ENCODE measurements around the gene COL7A1. TPM values are rescaled to one million over a fixed set of nuclear protein-coding genes. Genes with fewer than 3 reads are reported as not detected.

The COL7A1 gene
- total RNA-seq, 5 donors from 2014 or later (not counting 1 experiment from before 2014, with no cell fraction given) = 0.33 to 2.3 (median 1.3) TPM

DNA sequence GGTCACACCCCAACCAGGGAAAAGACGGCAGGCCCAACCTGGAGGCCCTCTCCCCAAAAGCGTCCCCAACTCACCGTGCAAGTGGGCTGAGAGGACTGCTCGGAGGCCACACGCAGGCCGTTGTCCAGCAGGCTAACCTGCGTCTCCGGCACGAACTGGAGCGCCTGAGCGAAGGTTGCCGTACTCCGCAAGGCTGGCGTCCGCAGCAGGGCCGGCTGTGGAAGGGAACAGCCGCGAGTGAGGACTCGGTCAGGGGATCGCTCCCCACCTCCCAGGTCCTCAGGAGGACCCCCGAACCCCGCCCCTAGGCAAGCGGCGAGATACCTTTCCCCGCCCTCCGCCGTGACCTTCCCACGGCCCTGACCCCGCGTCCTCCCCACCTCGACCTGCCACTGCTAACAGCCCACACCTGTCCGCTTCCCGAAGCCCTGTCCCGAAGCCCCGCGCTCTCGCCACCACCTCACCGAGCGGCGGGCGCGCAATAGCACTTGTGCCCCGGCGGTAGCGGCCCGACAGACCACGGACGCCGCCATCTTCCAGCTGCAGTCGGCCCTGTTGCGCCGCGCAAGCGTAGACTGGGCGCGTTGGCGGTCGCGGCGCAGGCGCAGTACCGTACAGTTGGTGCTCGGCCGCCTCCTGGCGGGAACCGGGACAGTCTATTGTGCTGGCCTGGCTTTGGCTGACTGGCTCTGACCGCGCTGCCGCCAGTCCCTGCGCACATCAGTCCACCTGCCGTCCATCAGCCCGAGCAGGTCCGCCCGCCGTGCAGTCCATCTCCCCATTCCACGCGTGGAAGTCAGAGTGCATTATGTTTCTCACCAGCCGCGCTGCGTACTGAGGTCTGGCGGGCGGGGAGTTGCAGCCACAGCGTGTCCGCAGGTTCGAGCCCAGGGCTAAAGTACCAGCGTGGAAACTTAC lies 14.2 kb upstream of the COL7A1 start, which contains the start of gene UQCRC1:
TSS of gene UQCRC1 (minus strand) at position 559 of the 918 bp plus-strand sequence. CDS start at position 533, 26 bp downstream.
- CTCF ChIA-PET = interaction anchor here in 1 of 2 donors (1.0 kb wide), 1 partner anchor 209 kb away, joined by 3 read pairs; no protein-coding TSS in a partner anchor
- Histone ChIP-seq H3K9me3 (no peaks in the 10 kb centered on the region), H3K27me3 (replicated peaks in 1 of 2; ENCODE audit: control insufficient read depth in 2 of 2, extremely low read depth in 1 of 2, insufficient read depth in 2 of 2, low read length in 1 of 2) (no peaks in the 10 kb centered on the region), H3K4me3 (ENCODE audit: control insufficient read depth in 1 of 2, extremely low read depth in 1 of 2, low read length in 1 of 2) (peak within 1 kb of the TSS; percentile 95 to 97), H3K36me3 (ENCODE audit: control insufficient read depth in 2 of 2, extremely low read depth in 1 of 2, insufficient read depth in 1 of 2, low read length in 1 of 2) (peaks cover 3 to 17% of the 10 kb centered on the region in 2 donors), H3K27ac (ENCODE audit: low read length) (peak within 1 kb of the TSS; percentile 76), H3K4me1 (ENCODE audit: control insufficient read depth in 1 of 2, extremely low read depth in 1 of 2, insufficient read depth in 2 of 2, low read length in 2 of 2) (peaks cover 5 to 14% of the 10 kb centered on the region in 2 experiments)
- peaks cover 7% of the 10 kb centered on the region for H3K36me3 Mint-ChIP-seq
- peaks cover 13 to 19% (median 17%) of the 10 kb centered on the region in 3 donors for H3K4me1 Mint-ChIP-seq
- H3K9me3 Mint-ChIP-seq = no peaks in the 10 kb centered on the region
- peak within 1 kb of the TSS; percentile 95 to 96 for H3K27ac Mint-ChIP-seq
- under 1% methylated on average over 78 of the region's 86 CpGs for WGBS (ENCODE audit: insufficient coverage)
- POLR2A ChIA-PET = no interaction called here
- H3K27me3 Mint-ChIP-seq = no peaks in the 10 kb centered on the region
- H3K4me3 Mint-ChIP-seq = peak within 1 kb of the TSS; percentile 98 to 99 (median 98)
- ATAC-seq (replicated peaks in 1 of 4) (peak; percentile 99 to 100 (median 99)), DNase-seq (peak; percentile 82 to 96 (median 89))

DNA sequence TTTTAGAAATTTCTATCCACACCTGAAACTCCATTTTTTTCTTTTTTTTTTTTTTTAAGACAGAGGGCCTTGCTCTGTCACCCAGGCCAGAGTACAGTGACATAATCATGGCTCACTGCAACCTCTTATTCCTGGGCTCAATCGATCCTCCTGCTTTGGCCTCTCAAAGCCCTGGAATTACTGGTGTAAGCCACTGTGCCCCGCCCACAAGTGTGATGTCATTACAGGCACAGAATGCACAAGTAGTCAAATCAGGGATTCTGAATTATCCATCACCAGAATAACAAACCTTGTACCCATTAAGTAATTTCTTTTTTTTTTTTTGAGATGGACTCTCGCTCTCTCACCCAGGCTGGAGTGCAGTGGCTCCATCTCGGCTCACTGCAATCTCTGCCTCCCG lies 12.4 kb upstream of the COL7A1 start:
- Mint-ChIP-seq H3K27me3 (no peaks in the 10 kb centered on the region), H3K4me1 (peaks cover 13 to 19% (median 17%) of the 10 kb centered on the region in 3 donors), H3K36me3 (peaks cover 16% of the 10 kb centered on the region), H3K27ac (no peak overlapping the region), H3K4me3 (peak overlapping the region; percentile 9 to 99 (median 98)), H3K9me3 (no peaks in the 10 kb centered on the region)
- WGBS (ENCODE audit: insufficient coverage) = 94% methylated on average over 2 of the region's 5 CpGs
- no peaks in the 10 kb centered on the region for H3K9me3 ChIP-seq
- H3K36me3 ChIP-seq (ENCODE audit: control insufficient read depth in 2 of 2, extremely low read depth in 1 of 2, insufficient read depth in 1 of 2, low read length in 1 of 2) = peaks cover 15 to 36% of the 10 kb centered on the region in 2 donors
- POLR2A ChIA-PET = no interaction called here
- CTCF ChIA-PET = no interaction called here
- H3K4me3 ChIP-seq (ENCODE audit: control insufficient read depth in 1 of 2, extremely low read depth in 1 of 2, low read length in 1 of 2) = no peak overlapping the region
- no peak overlapping the region for H3K27ac ChIP-seq (ENCODE audit: low read length)
- no peak for ATAC-seq (replicated peaks in 1 of 4)
- no peaks in the 10 kb centered on the region for H3K27me3 ChIP-seq (replicated peaks in 1 of 2; ENCODE audit: control insufficient read depth in 2 of 2, extremely low read depth in 1 of 2, insufficient read depth in 2 of 2, low read length in 1 of 2)
- H3K4me1 ChIP-seq (ENCODE audit: control insufficient read depth in 1 of 2, extremely low read depth in 1 of 2, insufficient read depth in 2 of 2, low read length in 2 of 2) = peaks cover 5 to 14% of the 10 kb centered on the region in 2 experiments
- no peak for DNase-seq

DNA sequence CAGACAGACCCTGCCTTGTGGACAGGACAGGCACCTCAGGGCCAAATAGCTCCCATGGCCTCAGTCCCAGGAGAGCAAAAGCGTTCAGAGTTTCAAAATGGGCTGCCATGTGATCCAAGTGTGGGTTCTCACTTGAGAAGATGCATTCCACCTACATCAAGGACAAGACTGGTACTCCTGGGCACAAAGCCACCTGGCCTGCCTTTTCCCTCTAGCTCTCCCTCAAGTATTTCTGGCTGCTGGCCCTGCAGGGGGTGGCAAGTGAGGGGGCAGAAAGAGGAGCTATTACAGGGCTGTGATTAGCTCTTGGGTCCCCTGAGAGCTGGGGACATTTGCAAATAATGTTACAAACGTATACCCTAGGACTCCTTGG lies 6.5 kb upstream of the COL7A1 start:
- Histone ChIP-seq H3K27ac (ENCODE audit: low read length) (no peak overlapping the region), H3K36me3 (ENCODE audit: control insufficient read depth in 2 of 2, extremely low read depth in 1 of 2, insufficient read depth in 1 of 2, low read length in 1 of 2) (peaks cover 33 to 82% of the 10 kb centered on the region in 2 donors), H3K4me3 (ENCODE audit: control insufficient read depth in 1 of 2, extremely low read depth in 1 of 2, low read length in 1 of 2) (no peak overlapping the region), H3K9me3 (no peaks in the 10 kb centered on the region), H3K27me3 (replicated peaks in 1 of 2; ENCODE audit: control insufficient read depth in 2 of 2, extremely low read depth in 1 of 2, insufficient read depth in 2 of 2, low read length in 1 of 2) (no peaks in the 10 kb centered on the region), H3K4me1 (ENCODE audit: control insufficient read depth in 1 of 2, extremely low read depth in 1 of 2, insufficient read depth in 2 of 2, low read length in 2 of 2) (no peaks in the 10 kb centered on the region)
- H3K36me3 Mint-ChIP-seq = peaks cover 38% of the 10 kb centered on the region
- peaks cover 0 to 2% (median under 1%) of the 10 kb centered on the region in 3 donors for H3K4me1 Mint-ChIP-seq
- POLR2A ChIA-PET = interaction anchor here in 1 of 2 donors (0.6 kb wide), 1 partner anchor 429 kb away, joined by 6 read pairs; no protein-coding TSS in a partner anchor
- H3K4me3 Mint-ChIP-seq = no peak overlapping the region
- WGBS (ENCODE audit: insufficient coverage) = no CpG with 5 or more reads among the region's 2 CpGs
- no peak for ATAC-seq (replicated peaks in 1 of 4)
- no peak overlapping the region for H3K27ac Mint-ChIP-seq
- no peaks in the 10 kb centered on the region for H3K9me3 Mint-ChIP-seq
- H3K27me3 Mint-ChIP-seq = no peaks in the 10 kb centered on the region
- CTCF ChIA-PET = no interaction called here
- no peak for DNase-seq

DNA sequence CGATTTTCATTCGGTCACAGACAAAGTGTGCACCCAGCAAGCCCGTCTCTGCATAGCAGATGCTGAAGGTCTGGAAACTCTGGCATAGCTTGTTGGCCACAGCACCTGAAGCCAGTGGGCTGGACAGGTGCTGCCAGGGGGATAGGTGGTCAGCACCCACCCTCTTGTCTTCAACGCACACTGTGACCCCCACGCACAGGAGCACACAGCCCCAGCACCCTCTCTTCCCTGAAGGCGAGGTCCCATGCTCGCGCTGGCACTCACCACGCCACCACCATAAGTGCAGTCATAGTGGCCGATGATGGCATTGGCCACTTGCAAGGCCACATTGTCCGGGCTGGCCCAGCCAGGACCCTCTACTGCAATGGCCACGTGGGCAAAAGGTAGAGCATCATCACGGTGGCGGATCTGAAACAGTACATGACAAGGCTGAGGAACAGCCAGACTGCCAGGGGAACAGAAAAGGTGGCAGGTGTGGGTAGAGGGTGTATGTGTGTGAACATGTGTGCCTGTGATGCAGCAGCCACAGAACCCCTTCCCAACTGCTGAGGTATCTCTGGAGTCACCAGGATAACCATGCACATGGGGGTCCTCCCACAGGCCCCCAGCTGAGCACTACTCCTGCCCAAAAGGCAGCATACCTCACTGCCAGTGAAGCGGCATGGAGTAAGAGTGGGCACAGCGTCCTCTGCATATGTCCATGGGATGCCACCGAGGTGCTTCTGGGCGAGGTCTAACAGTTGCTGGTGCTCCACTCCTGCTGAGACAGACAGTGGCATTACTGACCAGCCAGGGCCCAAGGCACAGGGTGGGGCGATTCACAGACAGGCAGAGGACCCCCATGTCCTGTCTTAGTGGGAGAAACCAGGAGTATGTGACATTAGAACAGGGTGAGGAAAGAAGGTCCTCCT lies 5.8 kb upstream of the COL7A1 start:
- no peak for DNase-seq
- H3K4me1 ChIP-seq (ENCODE audit: control insufficient read depth in 1 of 2, extremely low read depth in 1 of 2, insufficient read depth in 2 of 2, low read length in 2 of 2) = no peaks in the 10 kb centered on the region
- H3K36me3 Mint-ChIP-seq = peaks cover 38% of the 10 kb centered on the region
- no peak overlapping the region for H3K27ac Mint-ChIP-seq
- H3K4me3 Mint-ChIP-seq = no peak overlapping the region
- peaks cover 4% of the 10 kb centered on the region in 2 donors for H3K27me3 Mint-ChIP-seq
- H3K9me3 Mint-ChIP-seq = no peaks in the 10 kb centered on the region
- no peak overlapping the region for H3K27ac ChIP-seq (ENCODE audit: low read length)
- H3K9me3 ChIP-seq = no peaks in the 10 kb centered on the region
- H3K36me3 ChIP-seq (ENCODE audit: control insufficient read depth in 2 of 2, extremely low read depth in 1 of 2, insufficient read depth in 1 of 2, low read length in 1 of 2) = peaks cover 33 to 81% of the 10 kb centered on the region in 2 donors
- WGBS (ENCODE audit: insufficient coverage) = 98% methylated on average over 16 of the region's 19 CpGs
- H3K27me3 ChIP-seq (replicated peaks in 1 of 2; ENCODE audit: control insufficient read depth in 2 of 2, extremely low read depth in 1 of 2, insufficient read depth in 2 of 2, low read length in 1 of 2) = peaks cover 0 to 4% of the 10 kb centered on the region in 2 experiments
- CTCF ChIA-PET = no interaction called here
- no peak for ATAC-seq (replicated peaks in 1 of 4)
- POLR2A ChIA-PET = interaction anchor here in 1 of 2 donors (0.6 kb wide), 1 partner anchor 430 kb away, joined by 6 read pairs; no protein-coding TSS in a partner anchor
- peaks cover 0 to 4% (median 0%) of the 10 kb centered on the region in 3 donors for H3K4me1 Mint-ChIP-seq
- H3K4me3 ChIP-seq (ENCODE audit: control insufficient read depth in 1 of 2, extremely low read depth in 1 of 2, low read length in 1 of 2) = no peak overlapping the region

DNA sequence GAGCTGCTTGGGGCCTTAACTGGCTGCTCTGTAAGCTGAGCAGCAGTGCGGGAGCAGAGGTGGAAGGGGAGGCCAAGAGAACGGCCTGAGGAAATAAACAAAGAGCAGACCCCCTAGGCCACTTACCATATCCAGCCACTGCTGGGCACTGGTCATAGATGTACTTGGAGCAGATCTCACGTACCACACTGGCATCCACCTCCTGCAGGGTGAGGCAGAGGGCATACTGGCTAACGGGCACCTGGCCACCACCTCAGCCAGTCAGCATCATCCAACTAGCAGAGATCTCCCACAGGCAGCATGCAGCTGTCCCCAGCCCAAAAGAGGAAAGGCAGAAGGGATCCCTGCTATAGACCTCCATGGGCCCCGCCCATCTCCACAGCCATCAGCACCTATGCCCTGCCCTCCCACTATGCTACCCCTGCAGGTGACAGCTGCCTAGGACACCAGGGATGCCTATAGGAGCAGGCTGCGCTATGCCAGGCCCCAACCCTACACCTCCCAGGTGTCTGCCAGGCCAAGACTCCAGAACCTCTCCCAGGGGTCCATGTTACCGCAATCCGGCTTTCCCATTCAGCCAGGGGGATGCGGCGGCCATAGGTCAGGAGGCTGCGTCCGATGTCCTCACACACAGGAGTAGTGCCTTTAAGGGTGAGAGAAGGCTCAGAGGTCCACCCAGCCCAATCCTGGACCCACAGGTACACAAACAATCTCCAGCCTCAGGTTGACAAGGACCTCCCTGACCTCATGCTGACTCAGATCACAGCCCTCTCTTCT lies 4.6 kb upstream of the COL7A1 start:
- H3K27ac Mint-ChIP-seq = peak overlapping the region in 1 of 2 donors; percentile 58
- CTCF ChIA-PET = no interaction called here
- DNase-seq = no peak

More for the DNA sequence above, 4.6 kb upstream of the COL7A1 start:
- peaks cover 37% of the 10 kb centered on the region for H3K36me3 Mint-ChIP-seq
- peaks cover 30 to 68% of the 10 kb centered on the region in 2 donors for H3K36me3 ChIP-seq (ENCODE audit: control insufficient read depth in 2 of 2, extremely low read depth in 1 of 2, insufficient read depth in 1 of 2, low read length in 1 of 2)
- no peak overlapping the region for H3K27ac ChIP-seq (ENCODE audit: low read length)
- H3K4me1 Mint-ChIP-seq = peaks cover 0 to 3% (median under 1%) of the 10 kb centered on the region in 3 donors
- no peak overlapping the region for H3K4me3 ChIP-seq (ENCODE audit: control insufficient read depth in 1 of 2, extremely low read depth in 1 of 2, low read length in 1 of 2)
- no peak for ATAC-seq (replicated peaks in 1 of 4)
- 97% methylated on average over 3 of the region's 12 CpGs for WGBS (ENCODE audit: insufficient coverage)
- H3K9me3 Mint-ChIP-seq = no peaks in the 10 kb centered on the region
- peaks cover 5 to 8% of the 10 kb centered on the region in 2 donors for H3K27me3 Mint-ChIP-seq
- H3K4me1 ChIP-seq (ENCODE audit: control insufficient read depth in 1 of 2, extremely low read depth in 1 of 2, insufficient read depth in 2 of 2, low read length in 2 of 2) = peaks cover 0 to 6% of the 10 kb centered on the region in 2 experiments
- no peak overlapping the region for H3K4me3 Mint-ChIP-seq
- POLR2A ChIA-PET = no interaction called here
- H3K27me3 ChIP-seq (replicated peaks in 1 of 2; ENCODE audit: control insufficient read depth in 2 of 2, extremely low read depth in 1 of 2, insufficient read depth in 2 of 2, low read length in 1 of 2) = peaks cover 0 to 16% of the 10 kb centered on the region in 2 experiments
- H3K9me3 ChIP-seq = no peaks in the 10 kb centered on the region

All from T-cell (primary cell).